Osteocyte (in vitro differentiated cells): ENCODE measurements around the gene ACTR5. TPM values are rescaled to one million over a fixed set of nuclear protein-coding genes. Genes with fewer than 3 reads are reported as not detected.

ENCODE experiments used
- DNase-seq: peaks from one replicate; pipeline ENCODE4 v3.0.0; 2021; ENCODE audit warnings: mixed read lengths; ENCODE audit not compliant: unreplicated experiment; ENCODE audit errors: extremely low spot score
- H3K27ac Mint-ChIP-seq: one replicate; pipeline ENCODE4 v1.8.0; 2021; ENCODE audit warnings: mild to moderate bottlenecking, mixed read lengths; ENCODE audit not compliant: unreplicated experiment
- H3K27me3 Mint-ChIP-seq: one replicate; pipeline ENCODE4 v1.8.0; 2021; ENCODE audit warnings: mixed read lengths; ENCODE audit not compliant: unreplicated experiment
- H3K36me3 Mint-ChIP-seq: one replicate; pipeline ENCODE4 v1.8.0; 2021; ENCODE audit warnings: mixed read lengths; ENCODE audit not compliant: unreplicated experiment
- H3K4me1 Mint-ChIP-seq: one replicate; pipeline ENCODE4 v1.8.0; 2021; ENCODE audit warnings: mixed read lengths; ENCODE audit not compliant: unreplicated experiment
- H3K4me3 Mint-ChIP-seq: one replicate; pipeline ENCODE4 v1.8.0; 2021; ENCODE audit warnings: mild to moderate bottlenecking, moderate library complexity, mixed read lengths; ENCODE audit not compliant: unreplicated experiment
- H3K9me3 Mint-ChIP-seq: one replicate; pipeline ENCODE4 v1.8.0; 2021; ENCODE audit warnings: mixed read lengths; ENCODE audit not compliant: unreplicated experiment
- total RNA-seq: library from RNA; stranded (reverse); gene quantifications from 2 replicates; pipeline ENCODE4 v1.2.1, GENCODE V29; 2021
- TF ChIP-seq, protein P1 (sequence below): fragments of 200-600 bp; sonication (generic); IDR thresholded peaks from 2 replicates; pipeline ENCODE4 v1.5.0; 2021; ENCODE audit warnings: antibody characterized with exemption, mild to moderate bottlenecking, moderate library complexity

The ACTR5 gene
- total RNA-seq, 1 donor from 2014 or later, result 5.8 TPM

DNA sequence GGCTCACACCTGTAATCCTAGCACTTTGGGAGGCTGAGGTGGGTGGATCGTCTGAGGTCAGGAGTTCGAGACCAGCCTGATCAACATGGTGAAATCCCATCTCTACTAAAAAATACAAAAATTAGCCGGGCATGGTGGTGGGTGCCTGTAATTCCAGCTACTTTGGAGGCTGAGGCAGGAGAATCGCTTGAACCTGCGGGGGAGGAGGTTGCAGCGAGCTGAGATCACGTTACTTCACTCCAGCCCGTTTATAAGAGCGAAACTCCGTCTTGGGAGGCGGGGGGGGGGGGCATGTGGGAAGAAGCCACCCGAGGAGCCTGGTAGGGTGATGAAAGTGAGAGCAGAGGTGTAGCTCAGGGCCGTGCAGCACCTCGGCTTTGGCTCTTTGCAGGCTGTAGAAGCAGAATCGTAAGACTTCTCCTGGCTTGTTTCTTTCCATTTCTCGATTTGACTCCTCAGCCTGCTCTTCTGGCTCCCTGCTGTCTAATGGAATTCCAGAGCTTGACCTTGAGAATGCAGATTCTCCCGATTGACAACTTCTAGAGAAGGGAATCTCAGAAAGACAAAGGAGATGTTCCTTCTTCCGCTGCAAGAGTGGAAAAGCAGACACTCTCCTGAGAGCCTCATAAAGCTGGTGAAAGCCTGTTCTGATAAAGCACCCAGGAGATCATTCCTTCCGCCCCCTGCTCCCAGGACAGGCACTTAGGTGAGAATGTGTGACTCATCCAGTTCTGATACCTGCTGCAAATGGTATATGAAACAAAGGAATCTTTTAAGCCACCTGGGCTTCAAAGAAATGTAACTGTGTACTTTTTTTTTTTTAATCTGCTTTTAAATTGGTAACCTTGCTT is 31.2 kb downstream of the ACTR5 start:
- H3K36me3 Mint-ChIP-seq, result peaks cover 10% of the 10 kb centered on the region
- H3K4me3 Mint-ChIP-seq, result no peak overlapping the region
- TF ChIP-seq, protein P1, sequence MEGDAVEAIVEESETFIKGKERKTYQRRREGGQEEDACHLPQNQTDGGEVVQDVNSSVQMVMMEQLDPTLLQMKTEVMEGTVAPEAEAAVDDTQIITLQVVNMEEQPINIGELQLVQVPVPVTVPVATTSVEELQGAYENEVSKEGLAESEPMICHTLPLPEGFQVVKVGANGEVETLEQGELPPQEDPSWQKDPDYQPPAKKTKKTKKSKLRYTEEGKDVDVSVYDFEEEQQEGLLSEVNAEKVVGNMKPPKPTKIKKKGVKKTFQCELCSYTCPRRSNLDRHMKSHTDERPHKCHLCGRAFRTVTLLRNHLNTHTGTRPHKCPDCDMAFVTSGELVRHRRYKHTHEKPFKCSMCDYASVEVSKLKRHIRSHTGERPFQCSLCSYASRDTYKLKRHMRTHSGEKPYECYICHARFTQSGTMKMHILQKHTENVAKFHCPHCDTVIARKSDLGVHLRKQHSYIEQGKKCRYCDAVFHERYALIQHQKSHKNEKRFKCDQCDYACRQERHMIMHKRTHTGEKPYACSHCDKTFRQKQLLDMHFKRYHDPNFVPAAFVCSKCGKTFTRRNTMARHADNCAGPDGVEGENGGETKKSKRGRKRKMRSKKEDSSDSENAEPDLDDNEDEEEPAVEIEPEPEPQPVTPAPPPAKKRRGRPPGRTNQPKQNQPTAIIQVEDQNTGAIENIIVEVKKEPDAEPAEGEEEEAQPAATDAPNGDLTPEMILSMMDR, result no peak
- DNase-seq, result no peak
- H3K9me3 Mint-ChIP-seq, result peaks cover under 1% of the 10 kb centered on the region
- H3K27me3 Mint-ChIP-seq, result no peaks in the 10 kb centered on the region
- H3K4me1 Mint-ChIP-seq, result peaks cover 6% of the 10 kb centered on the region
- H3K27ac Mint-ChIP-seq, result no peak overlapping the region

DNA sequence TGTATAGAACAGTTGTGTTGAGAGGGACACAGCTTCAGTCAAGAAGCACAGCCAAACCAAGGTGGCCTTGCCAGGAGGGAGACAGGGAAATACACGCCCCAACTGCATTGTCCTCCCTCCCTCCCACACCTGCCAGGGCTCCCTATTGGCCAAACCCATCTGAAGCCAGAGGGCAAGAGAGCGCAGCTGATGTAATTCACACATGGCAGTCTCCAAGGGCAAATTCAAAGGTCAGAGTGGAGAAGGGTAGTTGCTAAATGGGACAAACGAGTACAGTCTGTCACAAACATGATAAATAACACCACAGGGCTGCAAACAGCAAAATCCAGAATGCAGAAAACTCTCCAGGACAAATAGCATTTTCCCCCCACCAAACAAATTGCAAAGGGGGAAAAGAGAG is 34.0 kb downstream of the ACTR5 start:
- Mint-ChIP-seq H3K4me3 (no peak overlapping the region), H3K9me3 (no peaks in the 10 kb centered on the region), H3K36me3 (no peaks in the 10 kb centered on the region), H3K4me1 (peaks cover 6% of the 10 kb centered on the region), H3K27me3 (no peaks in the 10 kb centered on the region), H3K27ac (no peak overlapping the region)
- DNase-seq, result no peak
- TF ChIP-seq, protein P1, result no peak

DNA sequence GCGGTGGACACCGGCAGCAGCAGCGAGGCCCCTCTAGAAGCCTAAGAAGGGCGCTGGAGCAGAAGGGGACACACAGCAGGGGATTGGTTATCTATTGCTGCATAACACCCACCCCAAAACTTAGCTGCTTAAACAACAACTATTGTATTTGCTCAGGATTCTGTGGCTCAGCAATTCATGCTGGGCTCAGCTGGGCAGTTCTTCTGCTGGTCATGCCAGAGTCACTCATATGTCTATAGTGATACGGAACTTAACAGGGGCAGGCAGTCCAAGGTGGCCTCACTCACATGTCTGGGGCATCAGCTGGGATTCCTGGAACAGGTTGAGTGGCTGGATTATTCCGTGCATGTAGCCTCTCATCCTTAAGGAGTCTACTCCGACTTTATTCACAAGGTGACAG is 39.6 kb downstream of the ACTR5 start:
- H3K4me1 Mint-ChIP-seq, result no peaks in the 10 kb centered on the region
- peaks cover 6% of the 10 kb centered on the region for H3K27me3 Mint-ChIP-seq
- no peak overlapping the region for H3K27ac Mint-ChIP-seq
- no peak for DNase-seq
- TF ChIP-seq, protein P1, result no peak
- H3K36me3 Mint-ChIP-seq, result no peaks in the 10 kb centered on the region
- no peaks in the 10 kb centered on the region for H3K9me3 Mint-ChIP-seq
- no peak overlapping the region for H3K4me3 Mint-ChIP-seq

DNA sequence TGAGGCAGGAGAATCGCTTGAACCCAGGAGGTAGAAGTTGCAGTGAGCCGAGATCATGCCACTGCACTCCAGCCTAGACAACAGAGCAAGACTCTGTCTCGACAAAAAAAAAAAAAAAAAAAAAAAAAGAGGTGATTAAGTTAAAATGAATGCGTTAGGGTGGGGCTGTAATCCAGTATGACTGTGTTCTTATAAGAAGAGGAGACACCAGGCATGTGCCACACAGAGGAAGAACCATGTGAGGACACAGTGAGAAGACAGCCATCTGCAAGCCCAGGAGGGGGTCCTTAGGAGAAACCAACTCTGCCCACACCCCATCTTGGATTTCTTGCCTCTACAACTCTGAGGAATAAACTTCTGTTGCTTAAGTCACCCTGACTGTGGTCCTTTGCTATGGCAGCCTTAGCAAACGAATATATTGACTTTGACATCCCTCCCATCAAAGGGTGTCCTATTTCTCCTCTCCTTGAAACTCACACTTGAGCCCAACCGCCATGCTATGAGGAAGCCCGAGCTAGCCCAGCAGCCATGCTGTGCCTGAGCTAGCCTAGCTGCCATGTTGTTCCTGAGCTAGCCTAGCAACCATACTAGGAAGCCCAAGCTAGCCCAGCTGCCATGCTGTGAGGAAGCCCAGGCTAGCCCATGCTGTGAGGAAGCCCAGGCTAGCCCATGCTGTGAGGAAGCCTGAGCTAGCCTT is 41.4 kb downstream of the ACTR5 start:
- no peaks in the 10 kb centered on the region for H3K9me3 Mint-ChIP-seq
- peaks cover 10% of the 10 kb centered on the region for H3K27me3 Mint-ChIP-seq
- no peak overlapping the region for H3K27ac Mint-ChIP-seq
- TF ChIP-seq, protein P1, result no peak
- H3K36me3 Mint-ChIP-seq, result no peaks in the 10 kb centered on the region
- no peak overlapping the region for H3K4me3 Mint-ChIP-seq
- no peaks in the 10 kb centered on the region for H3K4me1 Mint-ChIP-seq
- no peak for DNase-seq
